ENCODE results near the gene PLPPR2.
"Not testable (repeated sequence)": the region's sequence is repeated elsewhere in the genome, so short reads cannot be mapped to it uniquely, and the experiment has no call there.

Gene PLPPR2, protein sequence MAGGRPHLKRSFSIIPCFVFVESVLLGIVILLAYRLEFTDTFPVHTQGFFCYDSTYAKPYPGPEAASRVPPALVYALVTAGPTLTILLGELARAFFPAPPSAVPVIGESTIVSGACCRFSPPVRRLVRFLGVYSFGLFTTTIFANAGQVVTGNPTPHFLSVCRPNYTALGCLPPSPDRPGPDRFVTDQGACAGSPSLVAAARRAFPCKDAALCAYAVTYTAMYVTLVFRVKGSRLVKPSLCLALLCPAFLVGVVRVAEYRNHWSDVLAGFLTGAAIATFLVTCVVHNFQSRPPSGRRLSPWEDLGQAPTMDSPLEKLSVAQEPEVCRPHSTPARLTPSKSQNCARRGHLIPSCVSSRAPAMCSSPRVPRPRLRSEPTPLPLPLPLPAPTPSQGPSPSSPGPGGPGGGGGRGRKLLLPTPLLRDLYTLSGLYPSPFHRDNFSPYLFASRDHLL

GRCh38 chr19:11355160-11356073 is at the start of gene PLPPR2:
PLPPR2 (plus strand) TSS chr19:11355432; CDS start chr19:11357674, 2,242 bp downstream.
- peak; percentile 89 to 90 for DNase-seq

DNA sequence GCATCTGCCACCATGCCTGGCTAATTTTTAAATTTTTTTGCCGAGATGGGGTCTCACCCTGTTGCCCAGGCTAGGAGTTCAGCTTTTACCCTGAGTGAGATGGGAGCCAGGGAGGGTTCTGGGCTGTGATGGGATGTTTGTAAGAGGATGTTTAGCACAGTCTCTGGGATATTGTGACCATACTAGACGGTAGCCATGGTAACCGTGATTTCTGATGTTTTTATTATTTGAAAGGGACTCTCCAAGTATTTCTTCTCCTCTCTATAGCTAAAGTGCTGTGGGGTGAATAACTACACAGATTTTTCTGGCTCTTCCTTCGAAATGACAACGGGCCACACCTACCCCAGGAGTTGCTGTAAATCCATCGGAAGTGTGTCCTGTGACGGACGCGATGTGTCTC is 48.9 kb upstream of the PLPPR2 start:
- no peak for DNase-seq

GRCh38 chr19:11320278-11320995 is 34.8 kb upstream of the PLPPR2 start:
- DNase-seq: not testable (repeated sequence)

DNA sequence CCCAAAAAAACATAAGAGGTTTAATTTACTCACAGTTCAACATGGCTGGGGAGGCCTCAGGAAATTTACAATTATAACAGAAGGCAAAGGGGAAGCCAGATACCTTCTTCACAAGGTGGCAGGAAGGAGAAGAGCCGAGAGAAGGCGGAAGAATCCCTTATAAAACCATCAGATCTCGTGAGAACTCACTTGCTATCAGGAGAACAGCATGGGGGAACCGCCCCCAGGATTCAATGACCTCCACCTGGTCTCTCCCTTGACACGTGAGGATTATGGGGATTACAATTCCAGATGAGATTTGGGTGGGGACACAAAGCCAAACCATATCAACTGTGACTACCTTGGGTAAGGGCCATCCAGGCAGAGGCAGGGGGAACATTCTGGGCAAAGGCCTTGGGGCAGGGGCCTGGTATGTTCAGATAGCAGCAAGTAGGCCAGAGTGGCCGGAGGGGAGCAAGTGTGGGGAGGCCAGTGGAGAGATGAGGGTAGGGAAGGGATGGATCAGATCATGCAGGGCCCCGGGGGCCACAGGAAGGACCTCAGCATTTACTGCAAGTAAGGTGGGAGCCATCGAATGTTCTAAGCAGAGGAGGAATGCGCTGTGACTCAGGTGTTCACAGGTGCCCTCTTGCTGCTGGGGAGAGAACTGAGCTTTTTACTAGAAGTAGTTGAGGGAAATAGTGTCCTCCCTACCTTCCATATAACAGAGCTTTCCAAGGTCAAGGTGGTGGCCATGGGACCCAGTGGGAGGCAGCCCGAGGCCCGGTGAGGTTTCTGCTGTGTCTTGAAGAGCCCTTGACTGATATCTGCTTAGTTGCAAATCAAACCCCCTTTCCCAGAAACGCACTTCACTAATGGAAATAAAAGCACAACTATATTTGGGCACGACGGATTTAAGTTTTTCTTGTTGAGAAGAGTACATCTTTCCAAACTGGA is 33.8 kb upstream of the PLPPR2 start:
- peak in 1 of 2 donors; percentile 11 for DNase-seq

DNA sequence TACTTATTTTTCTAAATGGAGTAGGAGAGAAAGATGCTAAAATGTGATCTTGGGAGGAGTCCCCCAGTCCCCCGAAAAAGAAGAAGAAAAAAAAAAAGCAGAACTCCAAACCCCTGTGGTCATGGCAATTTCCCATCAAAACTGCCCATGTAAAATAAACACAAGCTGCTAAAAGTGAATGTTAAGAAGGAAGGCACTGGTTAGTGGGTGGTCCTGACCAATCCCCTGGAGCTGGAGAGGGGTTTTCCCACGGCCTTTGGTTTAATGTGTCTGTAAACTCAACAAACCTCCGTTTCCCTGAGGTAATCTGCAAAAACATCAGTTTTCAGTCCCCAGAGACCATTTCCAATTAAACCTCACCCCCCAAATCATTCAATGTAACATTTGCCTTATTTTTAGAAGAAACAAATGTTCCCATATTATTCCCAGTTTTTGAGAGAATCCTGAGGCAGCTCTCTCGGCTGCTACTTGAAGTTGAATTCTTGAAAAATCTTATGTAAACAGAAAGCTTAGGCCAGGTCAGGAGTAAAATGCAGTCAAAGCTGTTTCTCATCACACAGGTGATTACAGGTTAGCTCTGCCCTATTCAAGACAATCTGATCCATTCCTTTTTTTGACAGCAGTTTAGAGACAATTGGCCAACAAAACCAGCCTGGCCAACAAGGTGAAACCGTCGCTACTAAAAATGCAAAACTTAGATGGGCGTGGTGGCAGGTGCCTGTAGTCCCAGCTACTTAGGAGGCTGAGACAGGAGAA is 32.8 kb upstream of the PLPPR2 start:
- peak in 1 of 2 donors; percentile 32 for DNase-seq

- no peak for DNase-seq
Observed at GRCh38 chr19:11323601-11324078, 31.6 kb upstream of the PLPPR2 start.

- peak; percentile 26 to 79 for DNase-seq
Observed at GRCh38 chr19:11324079-11324661, 31.1 kb upstream of the PLPPR2 start.

DNA sequence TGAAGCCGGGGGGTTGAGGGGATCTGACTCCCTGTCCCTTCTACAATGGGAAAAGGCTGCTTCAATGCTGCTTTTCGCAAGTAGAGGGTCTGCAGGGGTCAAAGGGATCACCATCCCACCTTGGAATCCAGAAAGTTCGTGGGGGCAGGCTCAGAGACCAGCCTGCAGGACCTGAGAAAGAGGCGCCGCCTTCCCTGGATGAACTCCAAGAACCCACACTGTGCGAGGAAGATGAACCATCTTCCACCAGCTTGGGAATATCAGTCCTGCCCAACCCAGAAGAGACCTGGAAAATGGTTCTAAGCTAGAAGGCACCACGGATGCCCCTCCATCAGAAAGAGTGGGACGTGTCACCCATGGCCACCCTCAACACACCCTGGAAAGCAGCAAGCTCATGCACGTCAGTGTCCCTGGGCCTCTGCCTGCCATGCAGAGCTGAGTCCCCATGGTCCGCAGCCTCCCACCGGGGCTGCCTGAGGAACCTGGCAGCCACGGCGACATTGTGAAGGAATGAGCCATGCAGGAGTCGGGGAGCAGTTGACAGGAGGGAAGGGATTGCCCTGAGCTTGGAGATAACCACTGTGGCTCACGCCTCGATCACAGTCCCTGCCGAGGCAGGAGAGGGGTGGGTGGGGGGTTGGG is 30.4 kb upstream of the PLPPR2 start:
- no peak for DNase-seq

DNA sequence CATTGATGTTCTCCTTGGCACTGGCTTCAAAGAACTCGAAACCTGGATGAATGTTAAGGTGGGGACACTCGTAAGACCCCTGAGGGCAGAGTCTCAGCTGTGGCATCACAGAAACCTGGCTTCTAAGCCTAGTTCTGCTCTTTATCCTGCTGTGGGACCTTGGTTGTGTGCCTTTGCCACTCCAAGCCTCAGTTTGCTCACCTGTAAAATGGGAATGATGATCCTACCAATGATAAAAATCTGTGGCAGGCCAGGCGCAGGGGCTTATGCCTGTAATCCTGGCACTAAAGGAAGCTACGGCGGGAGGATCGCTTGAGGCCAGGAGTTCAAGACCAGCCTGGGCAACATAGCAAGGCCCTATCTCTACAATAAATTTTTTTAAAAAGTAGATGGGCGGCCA is 29.7 kb upstream of the PLPPR2 start:
- no peak for DNase-seq

GRCh38 chr19:11330127-11330526 is 25.1 kb upstream of the PLPPR2 start:
- DNase-seq: no peak

GRCh38 chr19:11331502-11331901 is 23.7 kb upstream of the PLPPR2 start:
- DNase-seq: no peak

- DNase-seq: no peak
Observed at GRCh38 chr19:11332822-11333221, 22.4 kb upstream of the PLPPR2 start.

GRCh38 chr19:11333838-11334237 is 21.4 kb upstream of the PLPPR2 start:
- not testable (repeated sequence) for DNase-seq

DNA sequence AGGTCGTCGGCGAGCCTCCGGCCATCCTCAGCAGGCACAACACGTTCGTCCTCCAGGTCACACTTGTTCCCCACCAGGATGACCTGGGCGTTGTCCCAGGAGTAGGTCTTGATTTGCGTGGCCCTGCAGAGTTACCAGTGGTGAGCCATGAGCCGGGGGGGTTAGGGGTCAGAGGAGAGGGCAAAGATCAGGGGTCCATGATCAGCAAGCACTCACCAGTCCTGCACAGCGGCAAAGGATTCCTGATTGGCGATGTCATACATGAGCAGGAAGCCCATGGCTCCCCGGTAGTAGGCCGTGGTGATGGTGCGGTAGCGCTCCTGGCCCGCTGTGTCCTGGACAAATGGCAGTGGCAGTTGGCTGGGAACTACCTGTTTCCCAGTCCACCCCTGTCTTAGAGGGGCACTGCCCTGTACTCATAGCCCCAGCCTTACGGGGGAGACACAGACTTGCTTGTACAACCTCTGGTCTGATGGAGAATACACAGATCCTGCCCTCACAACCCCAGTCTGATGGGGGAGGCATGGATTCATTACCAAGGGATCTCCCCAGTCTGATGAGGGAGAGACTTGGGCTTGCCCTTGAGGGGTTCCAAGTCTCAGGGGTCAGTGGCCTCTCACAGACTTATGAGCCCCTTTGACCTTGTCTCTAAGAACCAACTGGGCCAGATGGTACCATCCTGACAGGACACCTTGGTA is 19.6 kb upstream of the PLPPR2 start:
- no peak for DNase-seq

DNA sequence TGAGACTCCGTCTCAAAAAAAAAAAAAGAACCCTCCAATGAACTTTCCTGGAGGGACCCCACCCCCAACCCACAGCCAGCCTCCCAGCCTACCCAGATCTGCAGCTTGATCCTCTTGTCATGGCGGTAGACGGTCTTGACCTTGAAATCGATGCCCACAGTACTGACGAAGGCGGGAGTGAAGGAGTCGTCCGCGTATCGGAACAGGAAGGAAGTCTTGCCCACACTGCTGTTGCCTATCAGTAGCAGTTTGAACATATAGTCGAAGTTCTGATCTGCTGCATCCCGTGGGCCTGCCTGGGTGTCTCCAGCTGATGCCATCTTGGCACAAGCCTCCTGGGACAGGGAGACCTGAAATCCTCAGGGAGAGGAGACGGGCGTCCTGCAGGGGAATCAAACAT is 18.2 kb upstream of the PLPPR2 start:
- DNase-seq: peak in 1 of 2 donors; percentile 15

GRCh38 chr19:11338121-11338520 is 17.1 kb upstream of the PLPPR2 start:
- no peak for DNase-seq

- no peak for DNase-seq
Observed at GRCh38 chr19:11338569-11339253, 16.5 kb upstream of the PLPPR2 start.

- peak; percentile 83 to 84 for DNase-seq
Observed at GRCh38 chr19:11339254-11340098, 15.8 kb upstream of the PLPPR2 start, which contains the start of gene RAB3D. RAB3D (minus strand) TSS chr19:11339657; CDS start chr19:11337399, 2,258 bp downstream.
